Trophoblast cell (in vitro differentiated cells and primary cell): ENCODE results near the gene ZNF518B.

ENCODE experiments used
- DNase-seq, 2 donors: peaks; one replicate each; pipeline ENCODE4 v3.0.0-alpha.2; 2016
- H2AFZ ChIP-seq: 2 replicates; pipeline ENCODE4 v1.6.1; 2013; ENCODE audit warnings: low read length, moderate library complexity, mild to moderate bottlenecking; ENCODE audit not compliant: insufficient read depth, poor library complexity
- H2AK5ac ChIP-seq: 2 replicates; pipeline ENCODE4 v1.6.1; 2013; ENCODE audit warnings: mild to moderate bottlenecking, low read length
- H2BK120ac ChIP-seq: 2 replicates; pipeline ENCODE4 v1.6.1; 2013; ENCODE audit warnings: low read length, mild to moderate bottlenecking, moderate library complexity; ENCODE audit not compliant: insufficient read depth, poor library complexity
- H2BK12ac ChIP-seq: 2 replicates; pipeline ENCODE4 v1.6.1; 2013; ENCODE audit warnings: mild to moderate bottlenecking, low read length, moderate library complexity
- H2BK5ac ChIP-seq: 2 replicates; pipeline ENCODE4 v1.6.1; 2013; ENCODE audit warnings: low read length, low read depth, moderate library complexity, mild to moderate bottlenecking; ENCODE audit not compliant: poor library complexity
- H3K14ac ChIP-seq: 2 replicates; pipeline ENCODE4 v1.6.1; 2013; ENCODE audit warnings: mild to moderate bottlenecking, low read length
- H3K18ac ChIP-seq: 2 replicates; pipeline ENCODE4 v1.6.1; 2013; ENCODE audit warnings: mild to moderate bottlenecking, low read length
- H3K23ac ChIP-seq: 2 replicates; pipeline ENCODE4 v1.6.1; 2013; ENCODE audit warnings: low read length
- H3K27ac ChIP-seq: 2 replicates; pipeline ENCODE4 v1.5.1; 2013; ENCODE audit warnings: low read depth, mild to moderate bottlenecking, inconsistent platforms, low read length, moderate library complexity
- H3K27me3 ChIP-seq: 2 replicates; pipeline ENCODE4 v1.6.1; 2013; ENCODE audit warnings: inconsistent platforms, mild to moderate bottlenecking, low read length, moderate library complexity; ENCODE audit not compliant: insufficient read depth
- H3K36me3 ChIP-seq, 2 experiments: 1 replicate in 1 of 2; 2 replicates in 1 of 2; pipeline ENCODE4 v1.6.1; 2013; ENCODE audit warnings: low read length in 2 of 2, mild to moderate bottlenecking in 2 of 2, moderate library complexity in 1 of 2; ENCODE audit not compliant: insufficient read depth in 2 of 2, control insufficient read depth in 1 of 2
- H3K4ac ChIP-seq: 2 replicates; pipeline ENCODE4 v1.6.1; 2013; ENCODE audit warnings: low read depth, mild to moderate bottlenecking, low read length, moderate library complexity
- H3K4me1 ChIP-seq, 2 experiments: 1 replicate in 1 of 2; 2 replicates in 1 of 2; pipeline ENCODE4 v1.6.1; 2013; ENCODE audit warnings: low read length in 2 of 2, mild to moderate bottlenecking in 2 of 2, moderate library complexity in 1 of 2; ENCODE audit not compliant: insufficient read depth in 2 of 2, control insufficient read depth in 1 of 2
- H3K4me2 ChIP-seq: 2 replicates; pipeline ENCODE4 v1.6.1; 2013; ENCODE audit warnings: inconsistent platforms, mild to moderate bottlenecking, low read length, moderate library complexity
- H3K4me3 ChIP-seq: 2 replicates; pipeline ENCODE4 v1.5.1; 2013; ENCODE audit warnings: mild to moderate bottlenecking, low read depth, low read length, inconsistent platforms
- H3K79me1 ChIP-seq: one replicate; pipeline ENCODE4 v1.6.1; 2013; ENCODE audit warnings: low read length
- H3K79me2 ChIP-seq: 2 replicates; pipeline ENCODE4 v1.6.1; 2013; ENCODE audit warnings: low read length, mild to moderate bottlenecking; ENCODE audit not compliant: control insufficient read depth, insufficient read depth, poor library complexity
- H3K9ac ChIP-seq: 2 replicates; pipeline ENCODE4 v1.6.1; 2013; ENCODE audit warnings: mild to moderate bottlenecking, low read length
- H3K9me3 ChIP-seq: 2 replicates; pipeline ENCODE4 v1.6.1; 2013; ENCODE audit warnings: low read depth, mild to moderate bottlenecking, control low read depth, inconsistent platforms, low read length; ENCODE audit not compliant: insufficient read depth
- H4K12ac ChIP-seq: 2 replicates; pipeline ENCODE4 v1.6.1; 2013; ENCODE audit warnings: low read depth, mild to moderate bottlenecking, low read length, moderate library complexity
- H4K8ac ChIP-seq: 2 replicates; pipeline ENCODE4 v1.6.1; 2013; ENCODE audit warnings: low read depth, mild to moderate bottlenecking, low read length, moderate library complexity
- H4K91ac ChIP-seq: one replicate; pipeline ENCODE4 v1.6.1; 2013; ENCODE audit warnings: low read depth, mild to moderate bottlenecking, low read length, moderate library complexity
- WGBS: extraction: QIAGEN DNeasy Blood & Tissue Kit; methylation state at CpG from one replicate; pipeline ENCODE4 v1.1.7; 2013; ENCODE audit warnings: missing lambda C conversion rate; ENCODE audit not compliant: insufficient read length, insufficient coverage; ENCODE audit errors: extremely low coverage; 5-methylcytosine and 5-hydroxymethylcytosine counted together

ZNF518B gene

GRCh38 chr4:10461850-10462400 lies 4.7 kb upstream of the ZNF518B start:
- no peak overlapping the region for H4K8ac ChIP-seq
- H3K79me2 ChIP-seq = no peaks in the 10 kb centered on the region
- peak overlapping the region; percentile 53 for H2AFZ ChIP-seq
- no CpG with 5 or more reads among the region's 27 CpGs for WGBS
- peaks cover 10% of the 10 kb centered on the region for H3K27me3 ChIP-seq
- H2BK5ac ChIP-seq = no peak overlapping the region
- no peak overlapping the region for H2BK12ac ChIP-seq
- peak overlapping the region; percentile 63 for H3K4me2 ChIP-seq
- peak overlapping the region; percentile 28 for H3K23ac ChIP-seq
- H3K4me3 ChIP-seq = peak overlapping the region; percentile 51
- no peak overlapping the region for H3K27ac ChIP-seq
- H3K9ac ChIP-seq = no peak overlapping the region
- H3K9me3 ChIP-seq = peaks cover 16% of the 10 kb centered on the region
- H3K79me1 ChIP-seq = peaks cover 4% of the 10 kb centered on the region
- H2BK120ac ChIP-seq = no peak overlapping the region
- H3K36me3 ChIP-seq = no peaks in the 10 kb centered on the region
- no peak overlapping the region for H4K91ac ChIP-seq
- no peak overlapping the region for H3K4ac ChIP-seq
- no peak overlapping the region for H3K18ac ChIP-seq
- no peak overlapping the region for H2AK5ac ChIP-seq
- H4K12ac ChIP-seq = peak overlapping the region; percentile 14
- H3K4me1 ChIP-seq = peaks cover 5 to 15% of the 10 kb centered on the region in 2 experiments
- no peak overlapping the region for H3K14ac ChIP-seq
- DNase-seq = no peak

GRCh38 chr4:10461091-10461849 lies 4.0 kb upstream of the ZNF518B start:
- peak overlapping the region; percentile 41 for H3K14ac ChIP-seq
- no peak overlapping the region for H3K18ac ChIP-seq
- H3K36me3 ChIP-seq = no peaks in the 10 kb centered on the region
- H4K91ac ChIP-seq = peak overlapping the region; percentile 23
- DNase-seq = peak; percentile 59 to 90
- peak overlapping the region; percentile 51 for H3K4me3 ChIP-seq
- WGBS = no CpG with 5 or more reads among the region's 72 CpGs
- no peak overlapping the region for H3K27ac ChIP-seq
- no peak overlapping the region for H2AK5ac ChIP-seq
- no peak overlapping the region for H2BK5ac ChIP-seq
- peak overlapping the region; percentile 53 for H2AFZ ChIP-seq
- H3K4ac ChIP-seq = no peak overlapping the region
- H2BK120ac ChIP-seq = no peak overlapping the region
- H3K79me2 ChIP-seq = peaks cover 3% of the 10 kb centered on the region
- H3K9me3 ChIP-seq = peaks cover 16% of the 10 kb centered on the region
- H3K4me1 ChIP-seq = peaks cover 5 to 18% of the 10 kb centered on the region in 2 experiments
- peak overlapping the region; percentile 19 for H2BK12ac ChIP-seq
- peak overlapping the region; percentile 78 for H4K8ac ChIP-seq
- H3K9ac ChIP-seq = no peak overlapping the region
- H3K27me3 ChIP-seq = peaks cover 10% of the 10 kb centered on the region
- peaks cover 10% of the 10 kb centered on the region for H3K79me1 ChIP-seq
- H3K4me2 ChIP-seq = peak overlapping the region; percentile 63
- H4K12ac ChIP-seq = peak overlapping the region; percentile 14
- H3K23ac ChIP-seq = no peak overlapping the region

- no peak overlapping the region for H3K27ac ChIP-seq
Measured at GRCh38 chr4:10460313-10461047, 3.3 kb upstream of the ZNF518B start.

GRCh38 chr4:10459305-10459704 lies 2.1 kb upstream of the ZNF518B start:
- H3K27me3 ChIP-seq = peaks cover 10% of the 10 kb centered on the region
- no peak overlapping the region for H3K9ac ChIP-seq
- no peak overlapping the region for H3K14ac ChIP-seq
- H2AK5ac ChIP-seq = no peak overlapping the region
- H4K8ac ChIP-seq = no peak overlapping the region
- peaks cover 4% of the 10 kb centered on the region for H3K79me2 ChIP-seq
- H3K36me3 ChIP-seq = peaks cover 5 to 7% of the 10 kb centered on the region in 2 experiments
- no peak overlapping the region for H4K12ac ChIP-seq
- no peak overlapping the region for H2BK12ac ChIP-seq
- no peak overlapping the region for H2BK120ac ChIP-seq
- peaks cover 10% of the 10 kb centered on the region for H3K79me1 ChIP-seq
- H3K18ac ChIP-seq = no peak overlapping the region
- no peak overlapping the region for H3K4me3 ChIP-seq
- no peak for DNase-seq
- no peak overlapping the region for H2AFZ ChIP-seq
- no CpG with 5 or more reads among the region's 8 CpGs for WGBS
- H3K23ac ChIP-seq = no peak overlapping the region
- H3K4me1 ChIP-seq = peaks cover 5 to 19% of the 10 kb centered on the region in 2 experiments
- no peak overlapping the region for H3K4ac ChIP-seq
- peaks cover 16% of the 10 kb centered on the region for H3K9me3 ChIP-seq
- H3K27ac ChIP-seq = no peak overlapping the region
- H2BK5ac ChIP-seq = no peak overlapping the region
- no peak overlapping the region for H3K4me2 ChIP-seq
- H4K91ac ChIP-seq = no peak overlapping the region

More at GRCh38 chr4:10460313-10461047, 3.3 kb upstream of the ZNF518B start:
- no peak for DNase-seq
- Histone ChIP-seq H4K8ac (no peak overlapping the region), H3K4me3 (no peak overlapping the region), H2BK120ac (no peak overlapping the region), H3K4me1 (peaks cover 5 to 19% of the 10 kb centered on the region in 2 experiments), H3K79me2 (peaks cover 4% of the 10 kb centered on the region), H3K9me3 (peaks cover 16% of the 10 kb centered on the region), H3K79me1 (peaks cover 10% of the 10 kb centered on the region), H3K4me2 (no peak overlapping the region), H4K12ac (peak overlapping the region; percentile 12), H3K9ac (no peak overlapping the region), H2BK12ac (no peak overlapping the region), H2BK5ac (no peak overlapping the region), H3K4ac (no peak overlapping the region), H3K14ac (no peak overlapping the region), H3K36me3 (no peaks in the 10 kb centered on the region), H2AFZ (peak overlapping the region; percentile 32), H3K23ac (no peak overlapping the region), H2AK5ac (no peak overlapping the region), H3K18ac (no peak overlapping the region), H3K27me3 (peaks cover 10% of the 10 kb centered on the region), H4K91ac (no peak overlapping the region)
- no CpG with 5 or more reads among the region's 11 CpGs for WGBS
